GM21367 (cell line): ENCODE results near the gene HSF2BP.
A peak's percentile ranks its signal among the peaks of the same experiment; 100 is the strongest.
"Not testable (repeated sequence)": the region's sequence is repeated elsewhere in the genome, so short reads cannot be mapped to it uniquely, and the experiment has no call there.

ENCODE experiments used
- ATAC-seq: cut with Tn5 transposase; IDR thresholded peaks from one replicate; pipeline ENCODE4 v1.9.1; 2021; ENCODE audit not compliant: unreplicated experiment

Gene HSF2BP

DNA sequence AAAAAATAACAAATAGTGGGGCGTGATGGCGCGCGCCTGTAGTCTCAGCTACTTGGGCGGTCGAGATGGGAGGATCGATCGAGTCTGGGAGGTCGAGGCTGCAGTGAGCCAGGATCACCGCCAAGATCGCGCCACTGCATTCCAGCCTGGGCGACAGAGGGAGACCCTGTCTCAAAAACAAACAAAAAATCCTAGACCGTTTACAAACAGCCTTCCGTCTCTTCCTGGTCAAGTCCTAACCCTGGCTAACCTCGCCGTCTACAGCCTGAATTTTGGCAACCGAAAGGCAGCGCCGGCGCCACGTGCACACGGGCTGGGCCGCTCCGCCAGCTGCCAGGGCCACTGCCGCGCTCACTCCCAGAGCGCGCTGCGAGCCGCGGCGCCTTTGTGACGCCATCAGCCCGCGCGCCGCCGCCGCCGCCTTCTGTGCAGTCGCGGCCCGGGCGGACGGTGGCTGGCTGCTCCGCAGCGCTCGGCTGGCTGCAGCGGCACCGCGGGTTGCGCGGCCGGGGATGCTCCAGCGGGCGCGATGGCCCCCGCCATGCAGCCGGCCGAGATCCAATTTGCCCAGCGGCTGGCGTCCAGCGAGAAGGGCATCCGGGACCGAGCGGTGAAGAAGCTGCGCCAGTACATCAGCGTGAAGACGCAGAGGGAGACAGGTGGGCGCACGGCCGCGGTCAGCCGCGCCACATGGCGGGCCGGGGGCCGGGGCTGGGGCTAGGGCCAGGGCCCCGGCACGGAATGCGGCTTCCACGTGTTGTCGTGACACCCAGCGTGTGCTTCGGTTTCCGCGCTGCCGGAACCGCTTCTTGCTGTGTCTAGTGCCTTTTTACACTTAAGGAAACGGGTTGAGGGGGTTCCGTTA, at the start of gene HSF2BP, which contains the start of gene RRP1B:
Gene HSF2BP, minus strand, starts transcription at position 353 of the 865 bp plus-strand sequence. CDS start 1,392 bp downstream, outside the sequence.
Gene RRP1B, plus strand, starts transcription at position 425 of the 865 bp plus-strand sequence. Its CDS starts 105 bp downstream, at position 530.
- ATAC-seq, result peak; percentile 55

DNA sequence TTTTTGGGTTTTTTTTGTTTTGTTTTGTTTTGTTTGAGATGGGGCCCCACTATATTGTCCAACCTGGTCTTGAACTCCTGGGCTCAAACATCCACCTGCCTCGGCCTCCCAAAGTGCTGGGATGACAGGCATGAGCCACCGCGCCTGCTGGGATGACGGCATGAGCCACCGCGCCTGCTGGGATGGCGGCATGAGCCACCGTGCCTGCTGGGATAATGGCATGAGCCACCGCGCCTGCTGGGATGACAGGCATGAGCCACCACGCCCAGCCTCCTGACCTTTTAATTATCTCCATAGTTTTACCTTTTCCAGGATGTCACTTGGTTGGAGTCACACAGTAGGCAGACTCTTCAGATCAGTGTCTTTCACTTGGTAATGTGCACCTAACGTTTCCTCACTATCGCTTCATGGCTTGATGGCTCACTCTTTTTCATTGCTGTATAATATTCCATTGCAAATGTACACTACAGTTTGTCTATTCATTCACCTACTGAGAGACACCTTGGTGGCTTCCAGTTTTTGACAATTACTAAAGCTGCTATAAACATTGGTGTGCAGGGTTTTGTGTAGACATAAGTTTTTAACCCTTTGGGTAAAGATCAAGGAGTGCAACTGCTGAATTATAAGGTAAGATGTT, 49.6 kb upstream of the HSF2BP start:
- no peak for ATAC-seq

DNA sequence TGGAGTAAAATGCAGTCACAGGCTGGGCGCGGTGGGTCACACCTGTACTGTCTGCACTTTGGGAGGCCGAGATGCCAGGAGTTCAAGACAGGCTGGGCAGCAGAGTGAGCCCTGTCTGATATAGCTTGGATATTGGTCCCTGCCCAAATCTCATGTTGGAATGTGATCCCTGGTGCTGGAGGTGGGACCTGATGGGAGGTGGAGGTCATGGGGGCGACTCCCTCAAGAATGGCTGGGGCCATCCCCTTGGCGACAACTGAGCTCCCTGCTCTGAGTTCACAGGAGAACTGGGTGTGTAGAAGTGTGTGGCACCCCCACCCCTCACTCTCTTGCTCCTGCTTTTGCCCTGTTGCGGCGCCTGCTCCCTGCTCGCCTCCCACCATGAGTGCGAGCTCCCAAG, 48.2 kb upstream of the HSF2BP start:
- no peak for ATAC-seq

DNA sequence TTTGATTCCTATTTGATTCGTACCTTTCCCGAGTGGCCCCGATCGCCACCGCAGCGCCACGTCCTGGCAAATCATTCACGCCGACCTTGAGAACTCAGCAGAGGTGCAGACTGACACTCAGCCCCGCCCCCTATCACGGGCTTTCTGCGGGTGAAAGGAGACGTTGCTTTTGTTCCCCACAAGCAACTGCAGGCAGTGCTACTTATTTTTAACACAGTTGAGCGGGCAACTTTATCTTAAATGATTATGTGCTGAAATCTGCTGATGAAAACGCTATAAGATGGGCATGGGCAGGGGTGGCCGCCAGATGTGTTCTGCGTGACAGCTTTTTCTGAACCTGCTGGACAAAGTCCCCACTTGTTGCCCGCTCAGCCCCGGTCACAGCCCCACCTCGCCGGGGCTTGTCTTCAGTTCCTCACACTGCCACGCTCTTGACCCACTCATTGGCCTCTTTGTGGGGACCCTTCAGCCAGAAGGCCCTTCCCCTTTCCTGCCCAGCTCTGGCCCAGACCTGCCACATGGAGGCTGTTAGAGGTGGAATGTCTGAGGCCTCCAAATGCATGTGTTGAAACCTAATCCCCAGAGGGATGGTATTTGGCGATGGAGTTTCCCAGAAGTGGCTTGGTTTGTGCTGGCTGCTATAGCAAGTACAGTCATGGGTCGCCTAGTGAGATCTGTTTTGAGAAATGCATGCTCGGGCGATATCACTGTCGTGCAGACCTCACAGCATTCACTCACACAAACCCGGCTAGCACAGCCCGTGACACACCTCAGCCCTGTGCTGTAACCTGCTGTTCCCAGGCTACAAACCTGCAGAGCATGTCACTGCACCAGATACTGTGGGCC, 44.0 kb upstream of the HSF2BP start:
- ATAC-seq, result no peak

DNA sequence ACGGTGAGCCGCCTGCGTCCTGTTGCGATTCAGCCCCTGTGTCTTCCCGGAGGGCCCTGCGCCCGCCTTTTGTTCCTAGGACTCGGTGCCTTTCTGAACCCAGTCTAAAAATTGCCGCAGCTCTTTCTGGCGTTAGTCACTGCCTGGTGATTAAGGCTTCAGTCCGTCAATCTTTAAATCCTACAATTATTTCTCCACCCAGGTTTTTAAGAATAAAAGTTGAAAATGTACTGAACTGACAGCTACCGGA, 43.4 kb upstream of the HSF2BP start:
- no peak for ATAC-seq

DNA sequence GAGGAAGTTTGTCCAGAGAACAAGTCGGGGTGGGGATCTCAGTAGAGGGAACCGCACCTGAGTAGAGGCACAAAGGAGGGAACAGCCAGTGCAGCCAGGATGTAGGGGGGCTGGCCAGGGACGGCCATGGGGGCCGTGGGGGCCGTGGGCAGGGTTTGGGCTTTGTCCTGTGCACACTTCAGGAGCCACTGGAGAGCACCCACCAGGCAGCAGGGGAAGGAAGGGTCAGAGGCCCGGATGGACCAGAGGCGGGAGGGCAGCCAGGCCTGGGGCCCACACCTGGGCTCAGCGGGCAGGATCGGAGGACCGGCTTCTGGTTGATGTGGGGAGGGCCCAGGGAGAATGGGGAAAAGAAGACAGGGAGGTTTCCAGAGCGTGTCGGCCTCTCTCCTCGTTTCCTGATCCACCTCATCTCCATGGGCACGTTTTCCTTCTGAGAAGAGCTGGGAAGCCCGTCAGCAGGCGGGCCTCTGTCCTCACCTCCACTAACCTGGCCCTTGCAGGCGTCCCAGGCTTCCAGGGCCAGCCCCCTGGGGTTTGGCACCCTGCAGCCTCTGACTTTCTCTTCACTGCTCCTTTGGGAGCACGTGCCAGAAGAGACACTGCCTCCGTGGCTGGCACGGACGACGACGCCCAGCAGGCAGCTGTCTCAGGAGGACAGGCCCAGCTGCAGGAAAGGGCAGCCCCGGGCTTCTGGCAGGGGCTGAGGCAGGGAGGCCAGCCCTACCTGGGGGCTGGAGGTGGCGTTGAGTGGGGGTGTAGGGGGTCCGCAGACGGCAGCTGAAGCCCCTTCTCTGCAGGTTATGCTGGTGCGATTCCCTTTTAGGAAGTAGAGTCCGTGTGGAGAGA, 42.9 kb upstream of the HSF2BP start:
- ATAC-seq, result no peak

DNA sequence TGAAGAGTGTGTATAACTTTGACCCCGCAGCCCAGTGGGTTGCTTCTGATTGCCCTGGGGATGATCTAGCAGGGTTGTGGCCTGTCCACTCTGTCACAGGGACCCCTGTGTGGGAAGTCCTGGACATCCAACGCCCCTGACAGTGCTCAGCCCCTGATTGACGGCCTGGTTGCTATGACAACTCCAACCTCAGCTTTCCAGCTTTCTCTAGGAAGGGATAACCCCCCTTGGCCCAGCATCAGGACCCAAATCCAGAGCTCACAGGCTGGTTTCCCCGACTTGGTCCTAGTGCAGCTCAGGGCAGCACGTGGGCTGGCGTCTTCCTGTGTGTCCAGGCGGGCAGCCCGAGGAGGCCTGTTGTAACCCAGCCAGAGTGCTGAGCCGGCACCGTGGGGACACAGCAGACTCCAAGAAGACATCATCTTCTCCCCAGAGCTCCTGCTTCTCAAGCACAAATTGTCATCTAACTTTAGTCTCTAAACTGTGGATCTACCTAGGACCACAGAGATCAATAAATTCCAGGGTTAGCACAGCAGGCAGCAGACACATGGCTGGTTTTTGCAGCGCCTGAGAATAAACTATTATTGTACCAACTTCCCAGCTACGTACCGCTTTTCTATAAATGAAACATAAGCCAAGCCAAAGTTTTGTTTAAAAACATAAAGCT, 40.8 kb upstream of the HSF2BP start:
- ATAC-seq, result no peak

DNA sequence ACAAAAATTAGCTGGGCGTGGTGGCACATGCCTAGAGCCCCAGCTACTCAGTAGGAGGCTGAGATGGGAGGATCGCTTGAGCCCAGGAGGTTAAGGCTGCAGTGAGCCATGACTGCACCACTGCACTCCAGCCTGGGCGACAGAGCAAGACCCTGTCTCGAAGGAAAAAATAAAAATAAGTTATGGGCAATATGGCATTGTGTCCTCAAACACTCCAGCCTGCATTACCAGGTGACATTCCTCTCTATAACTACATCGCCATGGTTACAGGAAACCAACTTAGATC, 40.1 kb upstream of the HSF2BP start:
- not testable (repeated sequence) for ATAC-seq

DNA sequence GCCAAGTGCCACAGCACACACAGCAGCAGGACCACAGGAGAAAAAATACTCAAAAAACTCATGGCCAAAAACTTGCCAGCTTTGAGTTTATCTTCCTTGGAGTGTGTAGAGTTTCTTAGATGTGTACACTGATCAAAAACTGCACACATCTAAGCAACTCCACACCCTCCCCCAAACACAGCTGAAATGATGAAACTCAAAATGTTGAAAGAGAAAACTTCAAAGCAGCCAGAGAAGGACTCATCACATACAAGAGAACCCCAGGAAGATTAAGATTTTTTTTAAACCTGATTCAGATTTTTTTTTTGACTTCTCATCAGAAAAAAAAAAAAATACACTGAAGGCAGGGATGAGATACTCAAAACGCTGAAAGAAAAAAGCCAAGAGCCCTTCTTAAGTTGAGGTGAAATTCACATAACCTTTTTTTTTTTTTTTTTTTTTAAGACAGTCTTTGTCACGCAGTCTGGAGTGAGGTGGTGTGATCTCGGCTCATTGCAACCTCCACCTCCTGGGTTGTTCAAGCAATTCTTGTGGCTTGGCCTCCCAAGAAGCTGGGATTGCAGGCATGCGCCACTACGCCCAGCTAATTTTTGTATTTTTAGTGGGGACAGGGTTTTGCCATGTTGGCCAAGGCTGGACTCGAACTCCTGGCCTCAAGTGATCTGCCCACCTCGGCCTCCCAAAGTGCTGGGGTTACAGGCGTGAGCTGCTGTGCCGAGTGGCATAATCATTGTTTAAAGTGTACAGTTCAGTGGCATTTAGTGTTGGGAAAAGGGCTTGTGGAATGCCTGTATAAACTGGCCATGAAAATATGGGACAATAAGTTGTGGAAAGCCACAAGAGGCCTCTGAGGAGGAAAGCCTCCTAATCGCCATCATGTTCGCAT, 38.7 kb upstream of the HSF2BP start:
- ATAC-seq, result no peak

DNA sequence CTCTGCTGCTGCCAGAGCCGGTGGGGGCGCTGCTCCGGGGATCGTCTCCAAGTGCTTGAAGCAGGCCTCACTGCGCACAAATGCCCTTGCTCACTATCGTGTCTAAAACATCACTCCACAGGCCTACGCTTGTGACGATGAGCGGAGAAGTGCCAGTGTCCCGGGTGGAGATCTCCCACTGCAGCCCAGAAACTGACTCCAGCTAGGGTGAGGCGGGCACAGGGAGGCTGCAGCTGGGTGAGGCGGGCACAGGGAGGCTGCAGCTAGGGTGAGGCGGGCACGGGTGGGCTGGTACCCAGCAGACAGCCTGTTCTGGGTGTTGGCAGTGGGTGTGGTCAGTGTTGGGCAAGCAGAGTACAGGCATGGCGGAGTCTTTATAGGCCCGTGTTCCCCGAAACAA, 36.9 kb upstream of the HSF2BP start:
- ATAC-seq, result no peak

DNA sequence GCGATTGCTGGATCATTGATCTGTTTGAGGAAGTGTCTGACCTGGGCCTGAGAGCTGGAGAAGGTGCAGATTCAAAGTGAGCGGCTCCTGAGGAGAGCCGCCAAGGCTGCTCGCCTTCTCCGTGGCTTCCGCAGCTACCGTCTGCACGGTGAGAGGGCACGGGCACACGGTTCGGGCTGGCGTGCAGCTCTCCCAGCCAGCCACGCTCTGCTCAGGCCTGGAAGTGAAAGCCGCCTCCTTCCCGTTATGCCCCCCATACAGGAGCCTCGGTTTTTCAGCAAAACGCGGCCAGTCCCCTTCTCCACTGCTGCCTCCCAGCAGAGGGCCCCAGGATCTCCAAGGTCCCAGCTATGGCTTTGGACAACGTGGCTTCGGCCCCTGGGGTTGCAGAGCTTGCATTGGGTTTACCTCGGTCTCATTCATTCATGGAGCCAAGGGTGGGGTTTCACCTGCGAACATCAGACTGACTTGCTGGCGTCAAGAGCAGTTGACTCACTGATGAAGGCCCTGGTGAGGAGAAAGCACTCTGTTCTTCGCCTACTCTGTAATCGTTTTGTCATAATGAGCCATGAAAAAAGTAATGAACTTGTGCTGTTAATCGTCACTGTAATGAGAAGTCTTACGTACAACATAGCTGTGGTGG, 35.3 kb upstream of the HSF2BP start:
- ATAC-seq, result no peak

DNA sequence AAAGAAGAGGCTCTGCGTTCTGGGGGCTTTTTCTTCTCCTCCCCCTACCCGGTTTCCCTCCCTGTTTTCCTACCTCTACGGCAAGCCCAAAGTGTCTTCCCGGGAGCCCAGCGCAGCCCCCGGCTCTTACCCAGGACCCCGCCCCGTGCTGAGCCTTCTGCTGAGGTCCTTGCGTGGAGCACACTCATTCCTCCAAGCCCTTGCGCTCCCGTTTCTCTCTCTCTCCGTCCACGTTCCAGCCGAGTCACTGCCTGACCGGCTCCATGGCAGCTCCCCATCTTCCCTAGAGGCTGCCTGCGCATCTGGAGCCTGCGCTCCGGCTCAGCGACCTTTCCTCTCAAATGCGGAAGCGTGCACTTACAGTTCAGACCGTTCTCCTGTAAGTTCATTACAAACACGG, 34.7 kb upstream of the HSF2BP start:
- no peak for ATAC-seq

DNA sequence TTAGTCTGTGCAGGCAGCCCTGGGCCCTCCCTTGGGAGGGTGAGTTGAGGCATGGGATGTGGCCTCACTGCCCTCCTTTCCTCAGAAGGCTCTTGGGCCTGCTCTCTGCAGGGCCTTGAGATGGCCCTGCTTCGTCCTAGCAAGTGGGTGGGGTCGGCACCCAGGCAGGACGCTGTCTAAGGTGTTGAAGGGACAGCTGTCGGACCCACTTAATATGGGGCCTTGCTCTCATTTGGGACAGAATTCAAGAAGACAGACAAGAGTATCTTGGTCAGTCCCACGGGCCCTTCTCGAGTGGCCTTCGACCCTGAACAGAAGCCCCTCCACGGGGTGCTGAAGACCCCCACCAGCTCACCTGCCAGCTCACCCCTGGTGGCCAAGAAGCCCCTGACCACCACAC, 33.7 kb upstream of the HSF2BP start:
- no peak for ATAC-seq

DNA sequence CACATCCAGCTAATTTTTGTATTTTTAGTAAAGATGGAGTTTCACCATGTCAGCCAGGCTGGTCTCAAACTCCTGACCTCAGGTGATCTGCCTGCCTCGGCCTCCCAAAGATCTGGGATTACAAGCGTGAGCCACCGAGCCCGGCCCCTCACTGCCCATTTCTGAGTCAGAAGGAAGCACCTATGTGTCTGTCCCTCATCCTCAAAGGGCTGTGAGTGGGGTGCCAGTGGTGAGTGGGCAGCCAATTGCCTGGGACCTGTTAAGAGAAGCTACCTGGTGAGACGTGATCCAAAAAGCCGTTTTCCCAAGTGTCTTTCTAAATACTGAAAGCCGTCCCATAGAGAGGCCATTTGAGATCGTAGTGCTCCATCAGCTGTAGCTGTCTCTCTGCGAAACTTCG, 32.5 kb upstream of the HSF2BP start:
- ATAC-seq, result no peak

DNA sequence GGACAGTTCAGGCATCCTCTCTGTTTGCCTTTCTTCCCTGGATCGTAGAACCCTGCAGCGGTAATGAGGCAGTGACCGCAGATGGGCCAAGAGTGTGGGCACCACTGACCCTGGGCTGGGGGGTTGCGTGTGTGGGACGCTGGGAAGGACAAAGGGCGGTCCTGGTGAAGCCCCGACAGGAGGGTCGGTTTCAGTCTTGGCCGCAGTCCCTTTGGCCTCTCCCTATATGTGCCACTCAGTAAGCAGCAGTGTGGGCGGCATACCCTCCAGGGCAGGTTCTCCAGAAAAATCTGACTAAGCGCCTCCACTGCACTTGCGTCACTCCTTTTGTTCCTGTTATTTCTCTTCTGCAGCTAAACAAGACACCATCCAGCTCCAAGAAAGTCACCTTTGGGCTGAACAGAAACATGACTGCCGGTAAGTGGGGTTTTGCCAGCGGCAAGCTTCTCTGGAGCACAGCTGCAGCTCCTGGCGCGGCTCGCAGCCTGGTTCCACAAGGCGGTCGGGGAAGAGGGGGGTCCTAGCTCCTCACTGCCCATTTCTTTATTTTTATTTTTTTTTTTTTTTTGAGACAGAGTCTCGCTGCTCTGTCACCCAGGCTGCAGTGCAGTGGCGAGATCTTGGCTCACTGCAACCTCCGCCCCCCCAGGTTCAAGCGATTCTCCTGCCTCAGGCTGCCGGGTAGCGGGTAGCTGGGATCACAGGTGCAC, 32.0 kb upstream of the HSF2BP start:
- no peak for ATAC-seq

DNA sequence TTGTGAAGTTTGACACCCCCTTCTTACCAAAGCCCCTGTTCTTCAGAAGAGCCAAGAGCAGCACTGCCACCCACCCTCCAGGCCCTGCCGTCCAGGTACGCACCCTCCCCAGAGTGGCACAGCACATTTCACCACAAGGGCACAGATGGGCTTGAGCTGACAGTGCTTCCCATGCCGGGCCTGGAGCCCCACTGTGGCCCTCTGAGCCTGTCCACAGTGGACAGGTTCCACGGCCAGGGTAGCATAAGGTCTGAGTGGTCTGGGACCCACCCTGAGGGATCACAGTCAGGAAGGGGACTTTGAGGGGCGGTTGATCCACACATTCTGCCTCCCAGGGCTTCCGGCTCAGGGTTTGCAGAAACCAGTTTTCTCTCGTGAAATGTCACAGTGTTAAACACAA, 31.1 kb upstream of the HSF2BP start:
- ATAC-seq, result no peak

DNA sequence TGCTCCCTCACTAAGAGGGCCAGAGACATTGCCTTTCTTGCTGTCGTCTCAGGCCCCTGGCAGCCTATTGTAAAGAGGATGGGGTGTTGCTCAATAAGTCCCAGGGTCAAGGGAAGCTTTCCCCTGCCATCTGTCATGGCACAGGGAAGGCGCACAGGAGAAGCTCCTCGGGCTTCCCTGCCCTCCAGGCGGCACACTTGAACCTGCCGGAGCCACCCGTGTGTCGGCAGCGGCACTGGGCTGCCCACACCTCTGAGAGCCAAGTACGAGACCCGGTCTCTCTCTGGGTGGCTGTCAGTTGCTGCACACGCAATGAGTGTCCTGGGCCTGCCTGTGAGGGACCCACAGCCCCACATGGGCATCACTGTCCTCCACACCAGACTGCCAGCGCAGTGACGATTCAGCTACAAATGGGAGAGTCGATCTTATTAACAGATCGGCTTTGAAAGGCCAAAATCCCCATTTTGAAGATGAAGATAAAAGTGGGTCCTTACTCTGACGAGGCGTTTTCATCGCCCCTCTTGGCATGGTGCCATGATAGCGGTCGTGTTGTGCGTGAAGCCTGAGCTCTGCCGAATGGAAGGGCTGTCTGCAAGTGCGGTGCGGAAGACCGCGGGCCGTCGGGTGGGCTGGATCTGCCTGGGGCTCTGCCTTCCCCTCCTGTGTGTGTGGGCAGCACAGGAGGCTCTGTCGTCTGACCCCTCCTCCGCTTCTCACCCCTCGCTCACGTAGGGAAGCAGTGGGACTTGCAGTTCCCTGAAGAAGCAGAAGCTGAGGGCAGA, 30.5 kb upstream of the HSF2BP start:
- ATAC-seq, result no peak

DNA sequence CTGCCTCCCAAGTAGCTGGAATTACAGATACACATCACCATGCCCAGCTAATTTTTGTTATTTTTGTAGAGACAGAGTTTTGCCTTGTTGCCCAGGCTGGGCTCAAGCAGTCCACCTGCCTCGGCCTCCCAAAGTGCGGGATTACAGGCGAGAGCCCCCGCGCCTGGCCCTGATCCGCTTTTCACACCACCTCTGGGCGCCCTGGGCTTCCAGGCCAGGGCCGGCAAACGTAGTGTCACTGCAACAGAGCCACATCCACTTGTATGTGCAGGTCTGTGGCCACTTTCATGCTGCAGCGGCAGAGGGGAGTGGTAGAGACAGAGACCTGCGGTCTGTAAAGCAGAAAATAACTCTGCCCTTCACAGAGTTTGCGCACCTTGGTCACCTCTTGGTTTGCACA, 29.6 kb upstream of the HSF2BP start:
- ATAC-seq, result no peak
